Prostate gland (tissue), 2 donors: ENCODE data around the gene HTR1E. TPM values are rescaled to one million over a fixed set of nuclear protein-coding genes. Genes with fewer than 3 reads are reported as not detected.

Source experiments
- DNase-seq: peaks from one replicate; pipeline ENCODE4 v3.0.0-alpha.2; 2019; ENCODE audit warnings: low spot score
- H3K27ac ChIP-seq, 2 donors: fragments of 200-600 bp; sonication (generic); 2 replicates each; pipeline ENCODE4 v1.5.1; 2017 to 2019
- H3K27me3 ChIP-seq: fragments of 200-600 bp; sonication (generic); replicated peaks from 2 replicates; pipeline ENCODE4 v1.5.1; 2019; ENCODE audit not compliant: insufficient read depth
- H3K36me3 ChIP-seq, 2 donors: fragments of 200-600 bp; sonication (generic); 1 replicate in 1 of 2; 2 replicates in 1 of 2; pipeline versions ENCODE4 v1.5.1 to v1.8.1; 2017 to 2019
- H3K4me1 ChIP-seq: fragments of 200-600 bp; sonication (generic); replicated peaks from 2 replicates; pipeline ENCODE4 v1.5.1; 2019
- H3K4me3 ChIP-seq, 2 donors: fragments of 200-600 bp; sonication (generic); 2 replicates each; pipeline ENCODE4 v1.5.1; 2017 to 2019
- H3K9me3 ChIP-seq: fragments of 200-600 bp; sonication (generic); 2 replicates; pipeline ENCODE4 v1.5.1; 2017
- POLR2A ChIP-seq: fragments of 450-650 bp; IDR thresholded peaks from one replicate; pipeline ENCODE4 v1.6.1; 2016; ENCODE audit warnings: antibody characterized with exemption, mild to moderate bottlenecking
- POLR2AphosphoS5 ChIP-seq: sonication (generic); formaldehyde crosslinking; IDR thresholded peaks from one replicate; pipeline ENCODE4 v1.6.1; 2017; ENCODE audit warnings: antibody characterized with exemption
- WGBS: methylation state at CpG from one replicate; pipeline ENCODE4 v1.1.5; 2018; 5-methylcytosine and 5-hydroxymethylcytosine counted together
- intact Hi-C: fragments of 100-400 bp; cut with DNase I; formaldehyde crosslinking; loops from one replicate; pipeline ENCODE4 v1.14.2; 2022
- total RNA-seq, 2 donors: library from RNA; depleted of rRNA; stranded (reverse); fragments of >200 nt; gene quantifications; one replicate each; pipeline ENCODE4 v1.1.0, GENCODE V29; 2016
- TF ChIP-seq, protein P1 (sequence below), 4 experiments: fragments of 200-600 bp in 2 of 4; fragments of 450-650 bp in 2 of 4; sonication (generic) in 2 of 4; IDR thresholded peaks; 1 replicate in 3 of 4; 2 replicates in 1 of 4; pipeline ENCODE4 v1.5.1; 2016 to 2019; ENCODE audit warnings: antibody characterized with exemption in 4 of 4, mild to moderate bottlenecking in 2 of 4, moderate library complexity in 2 of 4

HTR1E gene
- total RNA-seq, 2 donors from 2014 or later: not detected

DNA sequence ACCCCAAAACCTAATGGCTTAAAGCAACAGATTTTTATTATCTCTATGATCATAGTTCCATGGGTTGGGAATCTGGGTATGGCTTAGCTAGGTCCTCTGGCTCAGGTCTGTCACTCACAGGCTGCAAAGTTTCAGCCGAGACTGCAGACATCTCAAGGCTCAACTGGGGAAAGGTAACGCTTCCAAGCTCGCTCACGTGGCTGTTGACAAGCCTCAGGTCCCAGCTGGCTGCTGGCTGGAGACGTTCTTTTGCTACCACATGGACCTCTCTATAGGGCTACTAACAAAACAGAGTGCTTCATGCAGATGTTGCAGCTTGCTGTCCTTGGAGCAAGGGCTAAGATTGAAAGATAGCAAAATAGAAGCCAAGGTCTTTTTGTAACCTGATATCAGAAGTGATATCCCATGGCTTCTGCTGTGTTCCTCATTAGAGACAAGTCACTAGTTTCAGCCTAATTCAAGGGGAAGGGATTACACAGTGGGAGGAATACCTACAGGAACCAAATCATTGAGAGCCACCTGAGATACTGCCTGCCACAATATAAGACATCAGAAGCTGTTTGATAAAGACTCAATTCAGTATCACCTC, 6.6 kb downstream of the HTR1E start:
- H3K27ac ChIP-seq: no peak overlapping the region
- H3K36me3 ChIP-seq: no peaks in the 10 kb centered on the region
- DNase-seq: no peak
- H3K9me3 ChIP-seq: no peaks in the 10 kb centered on the region
- TF ChIP-seq, protein P1, sequence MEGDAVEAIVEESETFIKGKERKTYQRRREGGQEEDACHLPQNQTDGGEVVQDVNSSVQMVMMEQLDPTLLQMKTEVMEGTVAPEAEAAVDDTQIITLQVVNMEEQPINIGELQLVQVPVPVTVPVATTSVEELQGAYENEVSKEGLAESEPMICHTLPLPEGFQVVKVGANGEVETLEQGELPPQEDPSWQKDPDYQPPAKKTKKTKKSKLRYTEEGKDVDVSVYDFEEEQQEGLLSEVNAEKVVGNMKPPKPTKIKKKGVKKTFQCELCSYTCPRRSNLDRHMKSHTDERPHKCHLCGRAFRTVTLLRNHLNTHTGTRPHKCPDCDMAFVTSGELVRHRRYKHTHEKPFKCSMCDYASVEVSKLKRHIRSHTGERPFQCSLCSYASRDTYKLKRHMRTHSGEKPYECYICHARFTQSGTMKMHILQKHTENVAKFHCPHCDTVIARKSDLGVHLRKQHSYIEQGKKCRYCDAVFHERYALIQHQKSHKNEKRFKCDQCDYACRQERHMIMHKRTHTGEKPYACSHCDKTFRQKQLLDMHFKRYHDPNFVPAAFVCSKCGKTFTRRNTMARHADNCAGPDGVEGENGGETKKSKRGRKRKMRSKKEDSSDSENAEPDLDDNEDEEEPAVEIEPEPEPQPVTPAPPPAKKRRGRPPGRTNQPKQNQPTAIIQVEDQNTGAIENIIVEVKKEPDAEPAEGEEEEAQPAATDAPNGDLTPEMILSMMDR (IDR thresholded peaks at IDR 0.05): no peak
- TF ChIP-seq POLR2AphosphoS5: no peak
- TF ChIP-seq POLR2A: no peak
- intact Hi-C loops: no loop called here
- no peaks in the 10 kb centered on the region for H3K4me1 ChIP-seq
- 27% methylated on average over 5 of the region's 5 CpGs for WGBS
- H3K4me3 ChIP-seq: no peak overlapping the region
- H3K27me3 ChIP-seq: no peaks in the 10 kb centered on the region

- Histone ChIP-seq H3K27ac (no peak overlapping the region), H3K27me3 (no peaks in the 10 kb centered on the region), H3K36me3 (no peaks in the 10 kb centered on the region), H3K9me3 (no peaks in the 10 kb centered on the region), H3K4me3 (no peak overlapping the region), H3K4me1 (no peaks in the 10 kb centered on the region)
- 82% methylated on average over 3 of the region's 3 CpGs for WGBS
- TF ChIP-seq POLR2AphosphoS5 (no peak), POLR2A (no peak)
- TF ChIP-seq, protein P1 (IDR thresholded peaks at IDR 0.05): no peak
- DNase-seq: no peak
- intact Hi-C loops: no loop called here
These were observed 12.4 kb downstream of the HTR1E start for GRCh38 chr6:86949771-86950170.

- Histone ChIP-seq H3K36me3 (no peaks in the 10 kb centered on the region), H3K4me1 (no peaks in the 10 kb centered on the region), H3K4me3 (no peak overlapping the region), H3K9me3 (no peaks in the 10 kb centered on the region), H3K27me3 (no peaks in the 10 kb centered on the region), H3K27ac (no peak overlapping the region)
- DNase-seq: no peak
- intact Hi-C loops: no loop called here
- WGBS: 36% methylated on average over 1 of the region's 1 CpG
- TF ChIP-seq POLR2A: no peak
- TF ChIP-seq, protein P1 (IDR thresholded peaks at IDR 0.05): no peak
- TF ChIP-seq POLR2AphosphoS5: no peak
These were observed 15.7 kb downstream of the HTR1E start for GRCh38 chr6:86952991-86953390.

- H3K36me3 ChIP-seq: no peaks in the 10 kb centered on the region
- intact Hi-C loops: no loop called here
- H3K4me3 ChIP-seq: no peak overlapping the region
- H3K4me1 ChIP-seq: no peaks in the 10 kb centered on the region
- no peak overlapping the region for H3K27ac ChIP-seq
- no peak for DNase-seq
- TF ChIP-seq, protein P1 (IDR thresholded peaks at IDR 0.05): no peak
- TF ChIP-seq POLR2A (no peak), POLR2AphosphoS5 (no peak)
- H3K27me3 ChIP-seq: no peaks in the 10 kb centered on the region
- 94% methylated on average over 2 of the region's 2 CpGs for WGBS
- no peaks in the 10 kb centered on the region for H3K9me3 ChIP-seq
These were observed 22.3 kb downstream of the HTR1E start for GRCh38 chr6:86959656-86960055.

- intact Hi-C loops: no loop called here
- 77% methylated on average over 8 of the region's 8 CpGs for WGBS
- no peak for DNase-seq
- Histone ChIP-seq H3K4me3 (no peak overlapping the region), H3K27me3 (no peaks in the 10 kb centered on the region), H3K27ac (no peak overlapping the region), H3K36me3 (no peaks in the 10 kb centered on the region), H3K4me1 (no peaks in the 10 kb centered on the region), H3K9me3 (no peaks in the 10 kb centered on the region)
- TF ChIP-seq, protein P1 (IDR thresholded peaks at IDR 0.05): no peak
- TF ChIP-seq POLR2AphosphoS5 (no peak), POLR2A (no peak)
These were observed 24.3 kb downstream of the HTR1E start for GRCh38 chr6:86961455-86962200.
